SU-DHL-6 (cell line): ENCODE measurements around the gene ROCK2.

Experiments used
- CTCF ChIP-seq: fragments of 200-600 bp; sonication (generic); IDR thresholded peaks from one replicate; pipeline ENCODE4 v1.5.1; 2017; ENCODE audit warnings: antibody characterized with exemption, mild to moderate bottlenecking, low read length, moderate library complexity; ENCODE audit not compliant: insufficient read depth, poor library complexity, severe bottlenecking
- EZH2phosphoT487 ChIP-seq: fragments of 200-600 bp; sonication (generic), shearing (Covaris generic); conservative IDR thresholded peaks from 2 replicates; pipeline ENCODE4 v1.6.1; 2018; ENCODE audit warnings: mild to moderate bottlenecking, antibody characterized with exemption, low read length, moderate library complexity, mixed read lengths

- TF ChIP-seq CTCF (no peak), EZH2phosphoT487 (no peak)
These were observed 183.5 kb downstream of the ROCK2 start for GRCh38 chr2:11160731-11161455.
